Hindlimb muscle (tissue), 1 donor: ENCODE data around the gene CYP2F1. TPM values are rescaled to one million over a fixed set of nuclear protein-coding genes. Genes with fewer than 3 reads are reported as not detected.

ENCODE experiments used
- polyA plus RNA-seq: library from polyadenylated mRNA; unstranded; fragments of 120-200 nt; gene quantifications from one replicate; pipeline ENCODE4 v1.2.1, GENCODE V29; 2013; ENCODE audit not compliant: insufficient read length

CYP2F1 gene
- polyA plus RNA-seq, 1 donor, result not detected

Other genes with a start within 250 kb of the CYP2F1 start
- not detected for gene CYP2A7, start 232.2 kb upstream of the CYP2F1 start, polyA plus RNA-seq
- not detected for gene CYP2B6, start 123.2 kb upstream of the CYP2F1 start, polyA plus RNA-seq
- not detected for gene CYP2A13, start 26.0 kb upstream of the CYP2F1 start, polyA plus RNA-seq
- 0.46 TPM for gene CYP2S1, start 78.8 kb downstream of the CYP2F1 start, polyA plus RNA-seq
- 27.2 TPM for gene AXL, start 104.8 kb downstream of the CYP2F1 start, polyA plus RNA-seq
- gene HNRNPUL1, start 149.9 kb downstream of the CYP2F1 start, polyA plus RNA-seq, result 166 TPM
- 39.8 TPM for gene CCDC97, start 195.7 kb downstream of the CYP2F1 start, polyA plus RNA-seq
- 23.9 TPM for gene TGFB1, start 239.5 kb downstream of the CYP2F1 start, polyA plus RNA-seq
- gene B9D2, start 249.7 kb downstream of the CYP2F1 start, polyA plus RNA-seq, result 2.0 TPM